ENCODE data around the gene SYCN.
"Not testable (repeated sequence)": the region's sequence is repeated elsewhere in the genome, so short reads cannot be mapped to it uniquely, and the experiment has no call there.

Gene SYCN, protein sequence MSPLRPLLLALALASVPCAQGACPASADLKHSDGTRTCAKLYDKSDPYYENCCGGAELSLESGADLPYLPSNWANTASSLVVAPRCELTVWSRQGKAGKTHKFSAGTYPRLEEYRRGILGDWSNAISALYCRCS

DNA sequence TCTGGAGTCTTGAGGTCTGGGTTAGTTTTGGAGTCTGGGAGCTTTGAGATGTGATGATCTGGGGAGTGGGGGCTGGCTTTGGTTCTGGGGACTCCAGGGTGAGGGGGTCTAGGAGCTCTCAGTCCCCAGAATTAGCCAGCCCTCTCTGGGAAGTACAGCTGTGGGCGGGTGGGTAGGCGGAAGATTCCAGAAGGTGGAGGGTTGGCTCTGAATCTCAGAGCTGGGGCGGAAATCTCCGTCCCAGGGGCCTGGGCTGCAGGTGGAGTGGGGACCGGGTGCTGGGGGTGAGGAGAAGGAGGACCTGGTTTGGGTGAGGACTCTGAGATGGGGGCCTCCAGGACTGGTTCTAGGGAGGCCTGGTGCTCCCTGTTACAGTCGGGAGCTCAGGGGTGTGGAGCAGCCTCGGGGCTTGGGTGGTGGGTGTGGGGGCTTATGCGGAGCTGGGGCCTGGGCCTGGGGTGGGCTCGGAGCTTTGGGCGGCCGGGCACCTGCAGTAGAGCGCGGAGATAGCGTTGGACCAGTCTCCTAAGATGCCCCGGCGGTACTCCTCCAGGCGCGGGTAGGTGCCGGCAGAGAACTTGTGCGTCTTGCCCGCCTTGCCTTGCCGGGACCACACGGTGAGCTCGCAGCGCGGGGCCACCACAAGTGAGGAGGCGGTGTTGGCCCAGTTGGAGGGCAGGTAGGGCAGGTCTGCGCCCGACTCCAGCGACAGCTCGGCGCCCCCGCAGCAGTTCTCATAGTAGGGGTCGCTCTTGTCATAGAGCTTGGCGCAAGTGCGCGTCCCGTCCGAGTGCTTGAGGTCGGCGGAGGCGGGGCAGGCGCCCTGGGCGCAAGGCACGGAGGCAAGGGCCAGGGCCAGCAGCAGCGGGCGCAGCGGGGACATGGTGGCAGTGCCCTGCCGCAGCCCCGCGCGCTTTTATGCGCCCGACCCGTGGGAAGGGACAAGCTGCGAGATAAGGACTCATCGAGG lies at the start of gene SYCN:
Gene SYCN, minus strand, starts transcription at position 892 of the 970 bp plus-strand sequence. Its CDS starts 9 bp downstream, at position 883.
- DNase-seq = no peak

DNA sequence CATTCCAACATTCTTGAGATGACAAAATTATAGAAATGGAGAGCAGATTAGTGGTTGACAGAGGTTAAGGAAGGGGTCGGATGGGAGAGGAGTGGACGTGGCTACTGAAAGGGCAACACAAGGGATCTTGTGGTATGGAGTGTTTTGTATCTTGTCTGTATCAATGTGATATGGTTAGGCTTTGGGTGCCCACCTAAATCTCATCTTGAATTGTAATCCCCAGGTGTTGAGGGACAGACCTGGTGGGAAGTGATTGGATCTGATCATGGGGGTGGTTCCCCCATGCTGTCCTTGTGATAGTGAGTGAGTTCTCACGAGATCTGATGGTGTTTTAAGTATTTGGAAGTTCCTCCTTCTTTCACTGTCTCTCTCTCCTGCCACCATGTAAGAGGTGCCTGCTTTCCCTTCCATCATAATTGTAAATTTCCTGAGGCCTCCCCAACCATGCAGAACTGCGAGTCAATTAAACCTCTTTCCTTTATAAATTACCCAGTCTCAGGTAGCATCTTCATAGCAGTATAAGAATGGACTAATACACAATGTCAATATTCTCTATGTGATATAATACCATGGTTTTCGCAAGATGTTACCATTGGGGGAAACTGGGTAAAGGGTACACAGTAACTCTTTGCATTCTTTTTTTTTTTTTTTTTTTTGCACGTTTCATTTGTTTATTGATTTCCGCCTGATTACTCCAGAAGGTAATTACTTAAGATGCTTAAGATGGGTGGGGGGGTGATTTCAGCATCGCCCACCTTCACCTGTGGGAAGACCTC lies 49.5 kb upstream of the SYCN start:
- no peak for DNase-seq

DNA sequence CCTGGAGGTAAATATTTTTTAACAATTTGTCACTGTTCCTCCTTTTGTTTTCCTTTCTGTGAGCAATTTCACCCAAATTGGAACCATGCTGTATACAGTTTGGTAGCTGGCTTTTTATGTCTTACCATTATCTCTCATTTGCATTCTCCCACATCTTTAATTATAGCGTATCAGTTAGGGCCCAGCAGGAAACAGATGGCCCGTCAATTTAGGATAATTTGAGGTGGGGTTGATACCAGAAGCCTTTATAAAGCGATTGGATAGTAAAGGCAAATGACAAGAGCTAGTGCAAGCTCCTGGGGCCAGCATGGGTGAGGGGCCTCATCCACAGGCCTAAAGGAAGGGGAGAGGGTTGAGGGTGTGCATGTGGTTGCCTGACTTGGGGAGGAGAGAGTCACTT lies 48.4 kb upstream of the SYCN start:
- DNase-seq = no peak

DNA sequence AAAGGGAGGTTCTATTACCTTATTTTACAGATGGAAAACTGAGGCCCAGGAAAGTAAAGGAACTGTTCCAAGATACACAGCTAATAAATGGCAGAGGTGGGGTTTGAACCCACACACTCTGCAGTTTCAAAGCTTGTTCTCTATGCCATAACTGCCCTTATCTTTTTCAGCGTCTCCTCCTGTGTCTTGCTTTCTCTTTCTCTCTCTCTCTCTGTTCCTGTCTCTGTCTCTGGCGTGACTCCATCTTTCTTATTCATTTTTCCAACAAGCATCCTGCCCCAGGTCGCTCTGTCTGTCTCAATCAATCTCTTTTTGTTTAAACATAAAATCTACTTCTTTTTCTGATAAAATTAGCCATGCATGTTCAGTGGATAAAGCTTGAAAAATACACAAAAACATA lies 47.8 kb upstream of the SYCN start:
- DNase-seq = no peak

DNA sequence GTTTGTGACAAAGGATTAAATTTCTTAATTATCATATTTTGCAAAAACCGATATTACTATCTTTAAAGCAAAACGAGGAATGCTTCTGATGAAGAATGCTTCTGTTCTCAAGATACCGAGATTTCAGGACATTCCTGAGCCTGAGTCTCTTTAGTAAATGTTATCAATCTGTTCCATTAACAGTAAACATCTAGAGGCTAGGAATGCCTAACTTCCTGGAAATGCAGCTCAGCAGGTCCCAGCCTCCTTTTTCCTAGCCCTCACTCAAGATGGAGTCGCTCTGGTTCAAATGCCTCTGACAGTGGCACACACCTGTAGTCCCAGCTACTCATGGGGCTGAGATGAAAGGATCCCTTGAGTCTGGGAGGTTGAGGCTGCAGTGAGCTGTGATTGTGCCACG lies 47.0 kb upstream of the SYCN start:
- DNase-seq = no peak

DNA sequence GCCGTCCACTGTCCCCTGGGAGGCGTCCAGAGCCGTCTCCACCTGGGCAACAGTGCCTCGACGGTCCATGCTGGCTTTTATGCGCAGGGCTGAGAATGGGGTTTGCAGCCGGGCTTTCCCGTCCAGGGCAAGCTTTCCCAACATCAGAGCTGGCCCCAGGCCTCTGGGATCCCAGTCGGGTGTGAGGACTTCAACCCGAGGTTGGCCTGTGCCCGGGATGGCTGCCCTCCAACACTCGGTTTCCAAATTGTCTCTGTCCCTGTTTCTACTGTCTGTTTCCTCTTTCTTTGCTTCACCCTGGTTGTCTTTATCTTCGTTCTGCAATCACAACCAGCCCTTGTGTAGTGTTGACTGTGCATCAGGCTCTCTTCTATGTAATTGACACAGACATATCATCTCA lies 44.7 kb upstream of the SYCN start, which contains the start of gene IFNL4:
Gene IFNL4, minus strand, starts transcription at position 51 of the 400 bp plus-strand sequence.
- DNase-seq = no peak

DNA sequence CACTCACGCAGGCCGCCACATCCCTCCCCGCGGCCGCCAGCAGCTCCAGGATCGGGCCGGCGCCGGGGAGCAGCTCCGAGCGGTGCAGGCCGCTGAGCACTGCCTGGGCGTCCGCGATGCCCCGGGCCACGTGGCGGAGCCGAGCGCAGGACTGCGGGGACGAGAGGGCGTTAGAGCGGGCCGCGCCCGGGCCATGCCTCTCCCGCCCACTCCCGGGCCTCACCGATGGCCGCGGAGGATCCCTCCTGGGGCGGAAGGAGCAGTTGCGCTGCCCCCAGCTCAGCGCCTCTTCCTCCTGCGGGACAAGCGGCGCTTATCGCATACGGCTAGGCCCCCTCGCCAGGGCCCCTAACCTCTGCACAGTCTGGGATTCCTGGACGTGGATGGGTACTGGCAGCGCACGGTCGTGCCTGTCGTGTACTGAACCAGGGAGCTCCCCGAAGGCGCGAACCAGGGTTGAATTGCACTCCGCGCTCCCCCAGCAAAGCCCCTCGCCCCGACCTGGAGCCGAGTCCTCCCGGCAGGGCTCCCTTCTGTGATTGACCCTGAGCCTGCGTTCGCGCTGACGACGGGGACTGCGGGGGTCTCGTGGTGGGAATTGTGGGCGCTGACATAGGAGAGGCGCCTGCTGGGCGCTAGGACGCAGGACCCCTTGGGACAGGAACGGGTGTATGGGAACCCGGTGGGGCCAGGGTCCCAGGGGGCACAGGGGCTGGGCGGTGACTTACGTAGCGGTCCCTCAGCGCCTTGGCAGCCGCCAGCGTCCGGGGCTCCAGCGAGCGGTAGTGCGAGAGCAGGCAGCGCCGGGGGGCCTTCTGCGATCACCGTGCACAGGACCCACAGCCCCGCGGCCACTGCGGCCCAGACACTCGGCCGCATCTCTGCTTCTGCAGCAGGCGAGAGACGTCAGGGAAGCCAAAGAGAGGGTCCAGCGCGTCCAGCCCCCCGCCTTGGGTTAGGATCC lies 43.9 kb upstream of the SYCN start:
- peak; percentile 29 to 44 for DNase-seq

DNA sequence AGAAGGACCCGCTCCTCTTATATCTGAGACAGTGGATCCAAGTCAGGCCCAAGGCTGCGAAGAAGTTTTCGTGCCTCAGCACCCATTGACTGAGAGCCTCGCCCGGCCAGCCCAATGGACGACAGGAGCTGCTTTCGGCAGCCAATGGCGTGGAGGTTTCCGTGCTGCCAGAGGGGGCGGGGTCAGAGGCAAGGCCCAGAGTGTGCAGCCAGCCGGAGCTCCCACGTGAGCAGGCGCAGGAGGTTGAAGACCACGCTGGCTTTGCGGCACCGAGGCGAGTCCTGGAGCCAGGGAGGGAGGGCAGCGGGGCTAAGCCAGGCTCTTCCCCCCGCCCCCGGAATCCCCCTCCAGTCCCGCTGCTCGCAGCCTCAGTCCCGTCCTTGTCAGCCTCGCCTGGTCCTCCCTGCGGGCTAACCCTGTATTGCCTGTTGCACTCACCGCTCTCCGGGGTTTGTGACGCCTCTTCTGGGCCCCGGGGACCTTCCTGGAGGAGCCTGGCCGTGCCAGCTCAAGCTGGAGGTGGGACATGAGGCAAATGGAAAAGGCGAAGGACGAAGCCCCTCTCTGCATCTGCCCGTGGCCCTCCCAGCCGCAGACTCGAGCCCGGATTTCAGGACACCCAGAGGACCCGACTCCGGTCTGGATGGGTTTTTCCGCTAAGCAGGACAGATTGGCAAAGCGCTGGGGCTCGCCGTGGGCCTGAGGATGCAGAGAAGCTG lies 43.0 kb upstream of the SYCN start:
- peak; percentile 43 to 52 for DNase-seq

DNA sequence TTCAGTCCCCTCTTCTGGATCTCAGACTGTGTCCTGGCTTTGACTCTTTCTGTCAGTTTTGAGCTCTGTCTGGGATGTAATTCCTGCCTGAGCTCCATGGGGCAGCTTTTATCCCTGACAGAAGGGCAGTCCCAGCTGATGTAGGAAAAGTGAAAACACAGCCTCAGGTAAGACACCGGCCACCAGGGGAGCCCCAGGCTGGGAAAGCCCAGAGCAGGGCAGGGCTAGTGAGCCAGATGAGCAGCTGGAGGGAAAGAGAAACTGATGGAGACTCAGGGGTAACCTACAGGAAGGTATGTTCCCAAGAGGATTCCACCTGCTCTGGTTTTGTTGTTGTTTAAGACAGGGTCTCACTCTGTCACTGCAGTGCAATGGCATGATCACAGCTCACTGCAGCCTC lies 41.1 kb upstream of the SYCN start:
- DNase-seq = not testable (repeated sequence)

DNA sequence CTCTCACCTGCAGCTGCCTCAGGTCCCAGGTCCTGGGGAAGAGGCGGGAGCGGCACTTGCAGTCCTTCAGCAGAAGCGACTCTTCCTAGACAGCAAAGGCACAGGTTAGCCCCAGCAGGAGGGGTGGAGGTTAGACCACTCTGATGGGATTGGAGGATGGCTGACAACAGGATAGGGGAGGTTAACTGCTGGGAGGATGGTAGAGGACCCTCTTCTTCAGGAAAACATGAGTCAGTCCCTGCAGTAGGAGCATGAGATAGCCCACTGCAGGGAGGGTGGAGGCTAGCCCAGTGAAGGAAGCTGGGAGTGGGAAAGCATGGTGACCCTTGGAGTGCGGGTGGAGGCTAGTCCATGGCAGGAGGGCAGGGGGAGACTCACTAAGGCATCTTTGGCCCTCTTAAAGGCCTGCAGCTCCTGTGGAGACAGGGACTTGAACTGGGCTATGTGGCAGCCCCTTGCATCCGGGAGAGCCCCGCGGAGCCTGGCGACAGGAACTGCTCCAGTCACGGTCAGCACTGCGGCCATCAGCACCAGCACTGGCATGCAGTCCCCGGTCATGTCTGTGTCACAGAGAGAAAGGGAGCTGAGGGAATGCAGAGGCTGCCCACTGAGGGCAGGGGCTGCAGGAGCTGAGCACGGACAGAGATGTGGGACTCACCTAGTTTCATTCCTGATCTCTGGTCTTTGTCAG lies 40.5 kb upstream of the SYCN start, which contains the start of gene IFNL3:
Gene IFNL3, minus strand, starts transcription at position 597 of the 691 bp plus-strand sequence. Its CDS starts 39 bp downstream, at position 558.
- DNase-seq = not testable (repeated sequence)

DNA sequence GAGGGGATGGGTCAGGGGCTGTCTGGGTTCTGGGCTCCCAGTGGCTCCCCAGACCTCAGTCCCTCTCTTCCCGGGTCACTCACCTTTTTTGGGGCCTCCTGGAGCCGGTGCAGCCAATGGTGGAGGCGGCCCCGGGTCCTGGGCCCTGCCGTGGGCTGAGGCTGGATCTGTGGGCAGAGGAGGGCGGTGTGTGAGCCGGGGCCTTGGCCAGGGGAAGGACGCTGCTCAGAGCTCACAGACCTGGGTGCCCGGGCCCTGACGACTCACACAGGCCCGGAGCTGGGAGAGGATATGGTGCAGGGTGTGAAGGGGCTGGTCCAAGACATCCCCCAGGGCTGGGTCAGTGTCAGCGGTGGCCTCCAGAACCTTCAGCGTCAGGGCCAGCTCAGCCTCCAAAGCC lies 39.7 kb upstream of the SYCN start:
- not testable (repeated sequence) for DNase-seq

DNA sequence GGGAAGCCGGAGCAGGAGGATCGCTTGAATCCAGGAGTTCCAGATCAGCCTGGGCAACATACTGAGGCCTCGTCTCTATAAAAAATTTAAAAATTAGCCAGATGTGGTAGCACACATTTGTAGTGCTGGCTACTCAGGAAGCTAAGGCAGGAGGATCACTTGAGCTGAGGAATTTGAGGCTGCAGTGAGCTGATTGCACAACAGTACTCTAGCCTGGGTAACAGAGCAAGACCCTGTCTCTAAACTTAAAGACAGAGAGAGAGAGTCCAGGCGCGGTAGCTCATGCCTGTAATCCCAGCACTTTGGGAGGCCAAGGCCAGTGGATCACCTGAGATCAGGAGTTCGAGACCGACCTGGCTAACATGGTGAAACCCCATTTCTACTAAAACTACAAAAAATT lies 36.4 kb upstream of the SYCN start:
- DNase-seq = no peak

DNA sequence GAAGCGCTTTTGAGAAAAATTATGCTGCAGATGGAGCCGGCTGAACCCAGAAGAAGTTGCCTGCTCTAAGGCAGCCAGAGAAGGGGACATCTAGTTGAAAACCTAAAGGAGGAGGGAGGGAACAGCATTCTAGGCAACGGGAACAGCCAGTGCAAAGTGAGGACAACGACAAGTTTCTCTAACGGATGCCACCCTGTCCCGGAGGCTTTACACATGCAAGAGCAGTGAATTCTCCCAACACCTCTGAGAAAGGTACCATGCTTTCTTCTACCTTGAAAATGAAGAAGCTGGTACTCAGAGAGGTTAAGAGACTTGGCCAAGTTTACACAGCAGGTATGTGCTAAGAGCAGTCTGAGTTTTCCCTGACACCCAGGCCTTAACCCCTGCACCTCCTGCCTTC lies 34.9 kb upstream of the SYCN start:
- DNase-seq = no peak

DNA sequence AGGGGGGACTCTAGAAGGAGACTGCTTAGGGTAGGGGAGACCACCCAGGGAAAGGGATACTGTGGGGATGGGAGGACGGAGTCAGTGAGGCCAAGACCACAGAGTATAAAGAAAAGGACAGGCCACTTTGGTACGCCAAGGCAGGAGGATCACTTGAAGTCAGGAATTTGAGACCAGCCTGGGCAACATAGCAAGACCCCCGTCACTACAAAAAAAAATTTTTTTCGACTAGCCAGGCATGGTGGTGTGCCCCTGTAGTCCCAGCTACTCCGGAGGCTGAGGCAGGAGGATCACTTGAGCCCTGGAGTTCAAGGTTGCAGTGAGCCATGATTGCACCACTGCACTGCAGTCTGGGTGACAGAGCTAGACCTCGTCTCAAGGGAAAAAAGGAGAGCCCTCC lies 34.1 kb upstream of the SYCN start:
- no peak for DNase-seq

DNA sequence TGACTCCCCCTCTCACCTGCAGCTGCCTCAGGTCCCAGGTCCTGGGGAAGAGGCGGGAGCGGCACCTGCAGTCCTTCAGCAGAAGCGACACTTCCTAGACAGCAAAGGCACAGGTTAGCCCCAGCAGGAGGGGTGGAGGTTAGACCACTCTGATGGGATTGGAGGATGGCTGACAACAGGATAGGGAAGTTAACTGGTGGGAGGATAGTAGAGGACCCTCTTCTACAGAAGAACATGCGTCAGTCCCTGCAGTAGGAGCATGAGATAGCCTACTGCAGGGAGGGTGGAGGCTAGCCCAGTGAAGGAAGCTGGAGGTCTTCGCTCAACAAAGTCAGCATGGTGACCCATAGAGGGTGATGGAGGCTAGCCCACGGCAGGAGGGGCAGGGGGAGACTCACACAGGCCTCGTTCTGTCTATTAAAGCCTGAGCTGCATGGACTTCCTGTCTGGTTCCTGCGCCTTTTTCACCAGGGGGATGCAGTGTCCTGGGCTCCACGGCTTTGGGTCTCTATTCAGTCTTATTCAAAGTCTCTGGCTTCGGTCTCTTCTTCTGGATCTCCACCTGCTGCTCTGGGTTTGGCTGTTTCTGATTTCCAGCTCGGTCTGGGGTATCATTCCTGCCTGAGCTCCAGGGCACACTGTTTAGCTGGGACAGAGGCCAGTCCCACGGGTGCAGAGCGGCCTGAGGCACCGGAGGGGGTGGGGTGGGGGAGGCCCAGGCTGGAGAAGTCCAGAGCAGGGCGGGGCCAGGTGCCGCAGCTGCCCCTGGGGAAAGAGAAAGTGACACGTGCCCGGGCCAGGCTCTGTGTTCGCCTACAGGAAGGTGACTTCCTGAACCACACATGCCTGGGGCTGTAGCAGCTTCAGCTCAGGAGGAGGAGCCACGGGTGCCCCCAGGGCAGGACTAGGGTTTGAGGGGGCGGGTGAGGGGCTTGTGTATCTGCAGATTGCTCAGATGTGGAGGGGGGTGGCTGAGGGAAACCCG lies 33.4 kb upstream of the SYCN start:
- DNase-seq = peak; percentile 43 to 60

DNA sequence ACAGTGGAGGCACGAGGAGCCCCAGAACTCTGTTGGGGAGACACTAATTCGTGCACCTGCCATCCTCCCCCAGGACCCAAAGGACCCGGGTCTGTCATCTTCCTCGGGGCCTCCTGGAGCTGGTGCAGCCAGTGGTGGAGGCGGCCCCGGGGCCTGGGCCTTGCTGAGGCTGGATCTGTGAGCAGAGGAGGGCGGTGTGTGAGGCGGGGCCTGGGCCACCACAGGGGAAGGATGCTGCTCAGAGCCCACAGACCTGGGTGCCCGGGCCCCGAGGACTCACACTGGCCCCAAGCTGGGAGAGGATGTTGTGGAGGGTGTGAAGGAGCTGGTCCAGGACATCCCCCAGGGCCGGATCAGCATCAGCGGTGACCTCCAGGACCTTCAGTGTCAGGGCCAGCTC lies 32.5 kb upstream of the SYCN start:
- DNase-seq = peak; percentile 35 to 53

DNA sequence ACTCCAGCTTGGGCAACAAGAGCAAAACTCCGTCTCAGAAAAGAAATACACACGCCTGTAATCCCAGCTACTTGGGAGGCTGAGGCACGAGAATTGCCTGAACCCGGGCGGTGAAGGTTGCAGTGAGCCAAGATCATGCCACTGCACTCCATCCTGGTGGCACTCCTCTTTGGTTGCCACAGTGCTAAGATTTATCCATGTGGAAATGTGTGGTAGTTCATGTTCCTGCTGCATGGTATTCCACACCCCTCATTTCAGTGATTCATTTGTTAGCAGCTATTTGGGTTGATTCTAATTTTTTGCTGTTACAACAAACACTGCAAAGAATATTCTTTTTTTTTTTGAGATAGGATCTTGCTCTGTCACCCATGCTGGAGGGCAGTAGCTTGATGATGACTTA lies 28.6 kb upstream of the SYCN start:
- DNase-seq = no peak

DNA sequence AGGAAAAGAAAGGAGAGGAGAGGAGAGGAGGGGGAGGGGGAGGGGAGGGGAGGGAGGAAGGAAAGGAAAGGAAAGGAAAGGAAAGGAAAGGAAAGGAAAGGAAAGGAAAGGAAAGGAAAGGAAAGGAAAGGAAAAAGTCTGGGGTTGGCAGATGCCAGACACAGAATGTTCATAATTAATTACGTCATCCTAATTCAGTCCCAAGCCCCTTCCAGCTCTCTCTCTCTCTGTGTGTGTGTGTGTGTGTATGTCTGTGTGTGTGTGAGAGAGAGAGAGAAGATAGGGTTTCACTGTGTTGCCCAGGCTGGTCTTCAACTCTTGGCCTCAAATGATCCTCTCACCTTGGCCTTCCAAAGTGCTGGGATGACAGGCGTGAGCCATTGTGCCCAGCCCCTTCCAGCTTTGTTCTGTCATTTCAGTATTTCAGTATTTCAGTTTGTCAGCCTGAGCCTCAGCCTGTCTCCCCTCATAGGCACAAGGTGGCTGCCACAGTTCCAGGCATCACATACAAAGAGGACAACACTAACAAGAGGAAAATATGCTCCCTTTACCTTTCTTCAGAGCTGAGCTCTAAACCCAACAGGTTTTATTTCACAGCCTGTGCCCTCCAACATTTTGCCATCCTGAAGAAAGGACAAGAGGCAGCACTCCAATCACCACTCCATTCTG lies 26.2 kb upstream of the SYCN start:
- DNase-seq = no peak

DNA sequence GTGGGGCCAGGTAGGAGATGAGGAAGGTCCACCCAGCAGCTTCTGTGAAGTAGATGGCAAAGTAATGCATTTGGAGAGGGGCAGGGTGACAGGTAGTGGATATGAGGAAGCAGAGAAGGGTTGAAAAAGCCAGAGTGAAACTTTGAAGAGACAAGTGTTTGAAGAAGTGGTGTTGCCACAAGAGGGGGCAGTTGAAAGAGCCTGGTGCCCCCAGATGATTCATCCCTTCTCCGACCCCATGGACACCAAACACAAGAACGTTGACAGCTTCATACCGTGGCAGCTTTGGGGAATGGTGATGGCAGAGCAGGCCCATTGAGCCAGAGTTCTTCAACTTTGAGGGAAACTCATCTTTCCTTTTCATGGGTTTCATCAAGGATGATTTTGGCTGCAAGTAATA lies 20.8 kb upstream of the SYCN start:
- DNase-seq = no peak

Data from activated T-cell treated with anti-CD3 and anti-CD28 coated beads, Interleukin-2, amount 50 U/mL, for 48 hours (primary cell).